HG03280 (cell line): ENCODE data around the gene TSPAN5.
A peak's percentile ranks its signal among the peaks of the same experiment; 100 is the strongest.
"Not testable (repeated sequence)": the region's sequence is repeated elsewhere in the genome, so short reads cannot be mapped to it uniquely, and the experiment has no call there.

Experiments
- ATAC-seq: cut with Tn5 transposase; IDR thresholded peaks from one replicate; pipeline ENCODE4 v1.9.1; 2021; ENCODE audit warnings: mild to moderate bottlenecking, moderate library complexity; ENCODE audit not compliant: unreplicated experiment

The TSPAN5 gene

DNA sequence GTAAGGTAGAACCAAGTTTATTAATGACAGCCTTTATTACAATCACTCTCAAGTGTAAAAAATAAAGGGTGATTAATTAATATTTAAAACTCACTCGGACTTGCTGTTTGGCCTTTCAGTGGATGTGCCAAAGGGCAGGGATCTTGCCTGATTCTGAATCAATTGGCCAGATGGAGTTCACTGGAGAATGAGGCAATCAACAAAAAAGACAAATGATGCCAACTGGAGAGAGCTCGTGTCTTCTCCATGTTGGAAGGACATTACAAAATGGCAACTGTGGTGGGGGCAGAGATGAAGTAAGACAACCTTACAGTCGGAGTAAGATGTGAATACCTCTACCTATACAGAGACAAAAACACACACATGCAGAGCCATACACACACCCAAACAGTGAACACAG, 188.0 kb downstream of the TSPAN5 start:
- no peak for ATAC-seq

DNA sequence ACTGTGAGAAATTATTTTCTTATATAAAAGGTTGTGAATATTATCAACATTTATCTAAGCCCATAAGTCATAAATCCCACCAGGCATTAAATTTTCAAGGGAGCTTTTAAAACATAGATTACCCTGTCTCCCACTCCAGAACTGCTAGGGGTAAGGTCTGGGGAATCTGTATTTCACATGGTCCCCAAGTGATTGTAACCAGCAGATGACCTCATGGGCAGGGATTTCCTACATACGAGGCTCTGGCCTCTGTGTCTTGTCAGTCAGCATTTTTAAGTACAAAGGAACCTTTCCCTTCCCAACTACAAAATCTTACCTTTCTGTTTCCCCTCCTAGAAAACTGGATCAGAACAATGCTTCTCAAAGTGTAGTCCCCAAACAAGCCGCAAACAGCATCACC, 188.6 kb downstream of the TSPAN5 start:
- ATAC-seq = no peak

DNA sequence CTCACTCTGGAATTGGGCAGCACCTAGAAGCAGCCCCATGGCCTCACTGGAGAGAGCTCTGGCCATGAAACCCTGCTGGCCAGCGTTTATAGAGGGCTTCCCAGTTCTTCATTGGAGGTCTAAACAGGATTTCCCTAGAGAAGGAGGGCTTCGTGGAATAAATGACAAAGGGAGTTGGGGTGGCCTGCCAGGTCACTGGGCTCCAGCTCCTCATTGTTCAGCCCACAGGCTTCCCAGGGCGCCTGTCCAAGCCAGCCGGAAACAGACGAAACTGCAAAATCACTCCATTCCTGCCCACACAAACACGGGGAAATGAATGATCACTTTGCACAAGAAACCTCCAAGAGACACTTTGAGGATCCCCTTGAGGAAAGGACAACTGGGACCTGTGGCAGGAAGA, 189.7 kb downstream of the TSPAN5 start:
- ATAC-seq = no peak

DNA sequence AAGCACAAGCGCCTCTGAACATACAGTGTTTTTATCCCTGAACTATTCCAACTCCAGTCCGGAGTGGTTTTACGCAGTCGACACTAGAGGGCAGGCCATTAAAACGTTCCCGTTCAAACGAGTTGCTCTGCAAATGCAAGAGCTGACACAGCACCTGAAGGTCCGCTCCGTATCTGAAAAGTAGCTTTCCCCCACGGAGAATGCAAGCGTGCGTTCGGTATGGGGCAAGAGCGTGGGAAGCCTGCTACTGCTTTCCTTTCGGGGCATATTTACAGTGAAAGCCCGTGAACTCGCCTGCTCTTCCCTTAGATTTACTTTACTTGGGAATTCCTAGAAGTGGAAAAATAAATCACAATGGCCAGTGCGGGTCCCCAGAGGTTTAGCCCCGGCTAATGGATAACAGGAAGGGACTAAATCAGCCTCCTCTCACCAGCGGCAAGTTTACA, 190.8 kb downstream of the TSPAN5 start:
- peak; percentile 85 for ATAC-seq

DNA sequence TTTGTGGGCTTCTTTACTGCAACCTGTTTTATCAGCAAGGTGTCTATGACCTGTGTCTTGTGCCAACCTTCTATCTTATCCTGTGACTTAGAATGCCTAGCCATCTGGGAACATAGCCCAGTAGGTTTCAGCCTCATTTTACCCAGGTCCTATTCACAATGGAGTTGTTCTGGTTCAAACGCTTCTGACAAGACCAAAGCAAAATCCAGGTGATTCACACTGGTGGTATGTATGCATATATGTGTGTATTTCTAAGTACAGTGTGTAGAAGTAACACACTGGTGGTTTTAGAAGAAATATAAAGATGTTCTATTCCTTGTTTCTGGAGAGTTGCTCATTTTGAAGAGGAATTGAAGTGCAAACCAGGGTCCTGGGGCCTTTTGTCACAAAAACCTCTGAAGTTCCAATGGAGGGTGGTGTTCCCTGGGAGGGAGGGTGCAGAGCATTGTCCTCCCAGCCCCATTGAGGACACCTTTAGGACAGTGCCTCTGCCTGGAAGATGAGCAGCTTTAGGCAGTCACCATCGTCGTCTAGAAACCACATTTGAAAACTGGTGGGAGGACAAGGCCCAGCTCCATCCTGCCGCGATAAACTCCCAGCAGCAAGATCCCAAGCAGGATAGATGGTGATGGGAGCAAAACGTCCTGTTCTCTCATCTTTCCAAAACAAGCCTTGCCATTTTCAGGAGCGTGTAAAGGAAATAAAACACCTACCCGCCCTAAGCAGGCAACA, 191.4 kb downstream of the TSPAN5 start:
- no peak for ATAC-seq

DNA sequence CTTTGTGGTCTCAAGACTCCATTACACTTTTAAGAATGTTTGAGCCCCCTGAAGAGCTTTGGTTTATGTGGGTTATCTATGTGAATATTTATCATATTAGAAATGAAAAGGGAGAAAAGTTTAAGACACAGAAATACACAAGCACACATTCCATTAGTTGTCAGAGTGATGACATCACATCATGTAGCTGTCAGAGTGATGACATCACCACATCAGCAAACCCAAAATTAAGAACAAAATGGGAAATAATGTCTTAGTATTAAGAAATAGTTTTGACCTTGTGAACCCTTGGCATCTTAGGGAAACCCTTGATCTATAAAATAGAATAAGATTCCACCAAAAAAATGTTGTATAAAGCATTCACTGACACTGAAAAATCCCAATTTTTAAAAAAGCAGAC, 195.9 kb downstream of the TSPAN5 start:
- ATAC-seq = no peak

DNA sequence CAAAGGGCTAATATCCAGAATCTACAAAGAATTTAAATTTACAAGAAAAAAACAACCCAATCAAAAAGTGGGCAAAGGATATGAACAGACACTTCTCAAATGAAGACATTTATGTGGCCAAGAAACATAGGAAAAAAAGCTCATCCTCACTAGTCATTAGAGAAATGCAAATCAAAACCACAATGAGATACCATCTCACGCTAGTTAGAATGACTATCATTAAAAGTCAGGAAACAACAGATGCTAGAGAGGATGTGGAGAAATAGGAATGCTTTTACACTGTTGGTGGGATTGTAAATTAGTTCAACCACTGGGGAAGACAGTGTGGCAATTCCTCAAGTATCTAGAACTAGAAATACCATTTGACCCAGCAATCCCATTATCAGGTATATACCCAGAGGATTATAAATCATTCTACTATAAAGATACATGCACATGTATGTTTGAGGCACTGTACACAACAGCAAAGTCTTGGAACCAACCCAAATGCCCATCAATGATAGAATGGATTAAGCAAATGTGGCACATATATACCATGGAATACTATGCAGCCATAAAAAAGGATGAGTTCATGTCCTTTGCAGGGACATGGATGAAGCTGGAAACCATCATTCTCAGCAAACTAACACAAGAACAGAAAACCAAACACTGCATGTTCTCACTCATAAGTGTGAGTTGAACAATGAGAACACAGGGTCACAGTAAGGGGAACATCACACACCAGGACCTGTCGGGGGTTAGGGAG, 197.1 kb downstream of the TSPAN5 start:
- ATAC-seq = not testable (repeated sequence)

DNA sequence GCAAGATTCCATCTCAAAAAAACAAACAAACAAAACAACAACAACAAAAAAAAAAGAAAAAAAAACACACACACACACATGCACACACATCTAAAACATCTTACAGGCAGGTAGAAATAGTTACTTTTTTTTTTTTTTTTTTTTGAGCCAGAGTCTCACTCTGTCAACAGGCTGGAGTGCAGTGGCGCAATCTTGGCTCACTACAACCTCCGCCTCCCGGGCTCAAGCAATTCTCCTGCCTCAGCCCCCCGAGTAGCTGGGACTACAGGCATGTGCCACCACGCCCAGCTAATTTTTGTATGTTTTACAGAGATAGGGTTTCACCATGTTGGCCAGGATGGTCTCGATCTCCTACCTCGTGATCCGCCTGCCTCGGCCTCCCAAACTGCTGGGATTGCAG, 201.0 kb downstream of the TSPAN5 start:
- not testable (repeated sequence) for ATAC-seq

DNA sequence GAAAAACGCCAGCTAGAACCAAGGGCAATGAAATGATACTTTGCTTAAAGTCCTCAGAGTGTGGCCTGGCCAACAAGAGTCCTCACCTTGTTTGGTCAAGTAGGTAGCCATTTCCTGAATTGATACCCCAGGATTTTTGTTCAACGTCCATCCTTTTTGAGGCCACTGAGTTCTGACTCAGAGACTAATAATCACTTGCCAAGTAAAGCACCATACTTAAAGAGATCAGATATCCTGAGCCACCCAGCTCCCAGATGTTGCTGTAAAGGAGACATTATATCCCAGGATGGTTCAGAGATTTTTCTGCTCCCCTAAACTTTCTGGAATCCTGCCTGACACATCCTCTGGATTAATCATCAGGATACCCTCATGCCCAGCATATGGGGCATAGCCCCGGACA, 206.3 kb downstream of the TSPAN5 start:
- ATAC-seq = no peak

DNA sequence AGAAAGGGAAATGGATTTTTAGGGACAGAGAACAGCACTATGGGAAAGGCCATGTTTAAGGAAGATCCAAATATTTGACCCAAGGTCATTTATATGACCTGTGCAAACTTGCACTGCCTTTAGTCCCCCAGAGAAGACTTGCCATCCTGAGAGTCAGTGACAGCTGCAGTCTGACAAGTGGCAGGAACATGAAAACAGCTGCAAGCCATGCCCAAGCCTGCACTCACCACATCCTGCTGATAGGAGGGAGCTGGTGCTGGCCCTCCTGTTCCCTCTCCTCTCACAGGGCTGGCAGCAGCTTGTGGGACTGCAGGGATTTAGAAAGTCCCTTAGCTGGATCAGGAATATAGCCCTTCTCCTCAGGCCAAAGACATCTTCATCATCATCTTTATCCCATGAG, 209.5 kb downstream of the TSPAN5 start:
- no peak for ATAC-seq

DNA sequence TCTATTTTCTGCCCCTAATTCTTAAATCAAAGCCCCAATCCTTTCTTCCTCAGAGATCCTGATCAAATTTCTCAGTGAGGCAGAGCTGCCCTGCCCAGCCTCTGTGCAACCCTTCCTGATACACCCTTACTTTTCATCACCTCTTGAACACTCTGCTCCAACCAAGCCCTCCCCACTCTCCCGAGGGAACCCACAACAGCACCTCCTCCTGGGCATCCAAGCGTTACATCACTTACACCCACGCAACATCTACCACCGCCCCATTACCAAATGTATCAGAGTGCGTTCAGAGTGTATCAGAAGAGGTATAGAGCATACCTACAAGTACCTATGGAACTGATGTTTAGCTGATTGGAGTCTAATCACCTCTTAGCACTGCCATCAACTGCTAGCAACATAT, 210.8 kb downstream of the TSPAN5 start:
- ATAC-seq = no peak

DNA sequence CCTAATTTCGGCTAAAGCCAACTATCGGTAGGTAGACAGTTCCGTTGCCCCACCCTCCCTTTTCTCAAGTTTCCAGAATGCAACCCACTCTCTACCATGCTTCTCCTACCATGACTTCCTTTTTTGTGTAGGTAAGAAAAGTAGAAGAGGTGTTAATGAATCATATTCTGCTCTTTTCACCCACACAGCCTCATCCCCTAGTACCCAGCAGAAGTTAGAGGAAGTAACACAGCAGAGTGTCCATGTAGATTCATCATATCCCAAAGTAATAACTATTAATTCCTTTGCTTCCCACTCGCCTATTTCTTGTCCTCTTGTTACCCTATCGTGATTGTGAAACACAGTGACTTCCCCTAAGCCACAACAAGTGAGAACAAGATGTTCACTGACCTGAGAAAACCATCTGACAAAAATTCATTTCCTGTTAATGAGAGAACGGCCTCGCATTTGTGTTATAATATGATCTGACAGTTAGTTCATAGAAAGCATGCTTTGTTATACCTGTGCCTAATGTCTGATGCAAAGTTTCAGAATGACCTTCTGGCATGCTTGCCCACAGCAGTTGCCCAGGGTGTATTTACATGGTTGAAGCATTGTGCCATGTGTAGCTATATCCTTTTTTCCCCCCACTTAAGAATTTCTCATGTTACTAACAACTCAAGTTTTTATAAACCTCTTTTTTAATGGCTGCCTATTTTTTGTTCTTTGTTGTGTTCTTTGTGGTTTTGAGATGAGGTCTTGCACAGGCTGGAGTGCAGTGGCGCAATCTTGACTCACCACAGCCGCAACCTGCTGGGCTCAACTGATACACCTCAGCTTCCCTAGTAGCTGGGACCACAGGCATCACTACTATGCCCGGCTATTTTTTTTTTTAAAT, 211.7 kb downstream of the TSPAN5 start:
- ATAC-seq = peak; percentile 82

DNA sequence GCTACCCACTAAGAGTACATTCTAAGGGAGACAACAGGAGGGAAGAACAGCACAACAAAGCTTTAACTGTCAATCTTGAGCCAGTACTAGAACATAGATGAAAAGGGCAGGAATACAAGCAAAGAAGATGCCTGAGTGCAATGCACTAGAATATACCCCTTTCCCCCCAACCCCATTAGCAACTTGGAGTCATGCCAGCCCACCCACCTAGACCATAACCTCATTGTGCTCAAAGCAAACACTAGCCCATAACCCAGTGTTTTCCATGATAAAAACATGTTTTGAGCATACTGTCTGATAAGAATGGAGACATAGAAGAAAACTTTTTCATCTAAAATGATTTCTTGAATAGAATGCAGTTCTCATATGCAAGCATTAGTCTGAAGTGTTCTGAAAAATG, 214.0 kb downstream of the TSPAN5 start:
- no peak for ATAC-seq

DNA sequence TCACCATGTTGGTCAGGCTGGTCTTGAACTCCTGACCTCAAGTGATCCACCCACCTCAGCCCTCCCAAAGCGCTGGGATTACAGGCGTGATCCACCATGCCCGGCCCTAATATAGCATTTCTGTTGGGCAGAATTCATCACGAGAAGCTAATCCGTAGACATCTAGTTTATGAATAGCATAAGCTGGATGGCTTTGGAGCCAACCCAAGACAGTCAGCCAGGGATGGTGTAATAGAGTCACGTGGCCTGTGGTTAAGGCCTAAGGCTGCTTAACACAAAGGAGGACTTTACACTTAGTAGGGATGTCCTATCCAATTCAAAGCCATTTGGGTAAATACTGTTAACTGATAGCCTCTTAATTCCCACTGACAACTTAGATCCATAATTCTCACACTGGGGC, 223.6 kb downstream of the TSPAN5 start:
- ATAC-seq = no peak

DNA sequence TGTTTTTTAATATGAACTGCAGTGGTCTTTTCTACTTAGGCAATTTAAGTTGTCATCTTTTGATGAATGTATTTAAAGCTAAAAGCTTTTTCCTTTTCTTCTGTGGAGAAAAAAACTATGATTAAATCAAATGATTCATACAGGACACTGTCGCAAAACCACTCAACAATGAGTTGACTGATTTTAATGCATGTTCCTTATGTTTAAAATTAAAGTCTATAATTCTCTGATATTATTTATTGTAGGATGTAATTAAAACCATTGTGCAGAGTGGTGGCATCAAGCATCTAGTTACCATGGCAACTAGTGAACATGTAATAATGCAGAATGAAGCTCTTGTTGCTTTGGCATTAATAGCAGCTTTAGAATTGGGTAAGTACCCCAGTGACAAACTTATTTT, 224.7 kb downstream of the TSPAN5 start:
- ATAC-seq = no peak

DNA sequence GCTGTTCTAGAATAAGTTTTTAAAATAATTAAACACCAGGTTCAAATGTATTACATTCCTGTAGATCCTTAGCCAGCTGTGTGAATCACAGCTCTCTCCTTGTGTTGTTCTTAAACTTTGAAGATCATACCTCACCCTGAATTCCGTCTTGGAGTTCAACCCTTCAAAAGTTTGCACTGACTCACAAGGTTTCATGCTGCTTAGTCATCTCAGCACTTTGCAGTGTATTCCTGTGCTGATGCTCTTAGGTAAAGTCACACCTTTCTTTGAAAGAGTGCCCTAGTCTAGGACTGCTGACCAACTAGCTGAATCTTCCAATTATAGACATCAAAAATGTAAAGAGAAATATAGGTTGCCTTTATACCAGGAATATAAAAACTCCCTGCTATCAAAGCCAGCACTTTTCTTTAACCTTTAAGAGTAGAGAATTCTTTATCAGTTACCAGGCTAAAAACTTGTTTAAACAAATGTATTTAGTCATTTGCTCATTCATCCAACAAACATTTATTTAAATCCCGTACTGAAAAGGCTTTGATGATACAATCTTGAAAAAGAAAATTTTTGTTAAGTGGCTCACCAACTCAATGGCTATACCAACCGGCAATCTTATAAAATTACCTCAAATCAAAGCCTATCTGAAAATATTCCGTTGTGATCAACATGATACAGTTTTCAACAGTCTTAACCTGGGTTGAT, 227.6 kb downstream of the TSPAN5 start:
- ATAC-seq = no peak

DNA sequence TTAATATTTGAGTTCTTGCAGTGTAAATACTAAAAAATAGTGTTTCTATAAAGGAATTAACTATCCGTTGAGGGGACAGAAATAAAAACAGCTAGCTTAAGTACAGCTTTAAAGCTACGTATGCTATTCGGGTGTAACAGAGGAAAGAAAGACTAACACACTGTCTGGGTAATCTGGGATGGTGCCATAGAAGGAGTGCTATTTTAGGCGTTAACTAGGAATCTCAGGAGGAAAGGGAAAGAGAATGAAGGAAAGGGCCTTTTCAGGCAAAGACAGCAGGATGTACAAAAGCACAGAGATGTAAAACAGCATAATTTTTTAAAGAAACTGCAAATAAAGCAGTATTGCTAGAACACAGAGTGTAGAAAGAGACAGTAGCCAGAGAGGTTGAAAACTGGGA, 235.4 kb downstream of the TSPAN5 start:
- no peak for ATAC-seq

DNA sequence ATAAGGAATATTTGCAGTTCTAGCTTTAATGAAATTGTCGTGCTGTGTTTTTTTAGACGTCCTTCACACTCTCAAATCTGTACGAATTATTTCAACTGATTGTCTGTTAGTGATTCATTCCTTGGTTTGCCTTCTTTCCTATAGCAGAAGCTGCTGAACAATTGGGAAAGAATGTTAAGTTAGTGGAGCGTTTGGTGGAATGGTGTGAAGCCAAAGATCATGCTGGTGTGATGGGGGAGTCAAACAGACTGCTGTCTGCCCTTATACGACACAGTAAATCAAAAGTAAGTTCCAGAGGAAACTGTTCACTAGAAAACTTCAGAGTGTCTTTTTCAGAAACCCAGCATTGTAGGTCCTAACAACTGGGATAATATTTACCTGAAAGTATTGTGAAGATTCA, 237.3 kb downstream of the TSPAN5 start:
- no peak for ATAC-seq
